ENCODE results near the gene COA7. TPM values are rescaled to one million over a fixed set of nuclear protein-coding genes. Genes with fewer than 3 reads are reported as not detected.

COA7 gene
- polyA plus RNA-seq, 5 donors = 10.2 to 14.0 (median 12.2) TPM

GRCh38 chr1:52672946-52673345 lies 25.2 kb downstream of the COA7 start:
- DNase-seq = no peak

GRCh38 chr1:52670604-52671003 lies 27.5 kb downstream of the COA7 start:
- no peak for DNase-seq

GRCh38 chr1:52669696-52670095 lies 28.5 kb downstream of the COA7 start:
- DNase-seq = no peak

GRCh38 chr1:52668711-52669110 lies 29.4 kb downstream of the COA7 start:
- DNase-seq = no peak

GRCh38 chr1:52667984-52668383 lies 30.2 kb downstream of the COA7 start:
- no peak for DNase-seq

- DNase-seq = no peak
These were observed 30.9 kb downstream of the COA7 start for GRCh38 chr1:52667290-52667689.

- DNase-seq = no peak
These were observed 32.9 kb downstream of the COA7 start for GRCh38 chr1:52665006-52665941.

- no peak for DNase-seq
These were observed 34.4 kb downstream of the COA7 start for GRCh38 chr1:52663716-52664115.

GRCh38 chr1:52662645-52663313 lies 35.4 kb downstream of the COA7 start:
- no peak for DNase-seq

- no peak for DNase-seq
These were observed 37.3 kb downstream of the COA7 start for GRCh38 chr1:52660807-52661206.

- DNase-seq = no peak
These were observed 38.1 kb downstream of the COA7 start for GRCh38 chr1:52659851-52660596.

- DNase-seq = no peak
These were observed 38.8 kb downstream of the COA7 start for GRCh38 chr1:52659356-52659755.

GRCh38 chr1:52658795-52659194 lies 39.4 kb downstream of the COA7 start:
- no peak for DNase-seq

GRCh38 chr1:52657702-52658101 lies 40.4 kb downstream of the COA7 start:
- DNase-seq = no peak

- DNase-seq = no peak
These were observed 44.1 kb downstream of the COA7 start for GRCh38 chr1:52654063-52654462.

- DNase-seq = no peak
These were observed 44.8 kb downstream of the COA7 start for GRCh38 chr1:52653207-52653849.

- DNase-seq = no peak
These were observed 46.2 kb downstream of the COA7 start for GRCh38 chr1:52651904-52652303.

GRCh38 chr1:52645261-52645660 lies 52.9 kb downstream of the COA7 start:
- no peak for DNase-seq

- no peak for DNase-seq
These were observed 56.8 kb downstream of the COA7 start for GRCh38 chr1:52641307-52641706.

GRCh38 chr1:52640697-52641096 lies 57.5 kb downstream of the COA7 start:
- no peak for DNase-seq

GRCh38 chr1:52637946-52638345 lies 60.2 kb downstream of the COA7 start:
- DNase-seq = no peak

Data from right lung (tissue), 5 donors.